ENCODE results near the gene IGFL4.
A peak's percentile ranks its signal among the peaks of the same experiment; 100 is the strongest.
"Not testable (repeated sequence)": the region's sequence is repeated elsewhere in the genome, so short reads cannot be mapped to it uniquely, and the experiment has no call there.

IGFL4 gene

DNA sequence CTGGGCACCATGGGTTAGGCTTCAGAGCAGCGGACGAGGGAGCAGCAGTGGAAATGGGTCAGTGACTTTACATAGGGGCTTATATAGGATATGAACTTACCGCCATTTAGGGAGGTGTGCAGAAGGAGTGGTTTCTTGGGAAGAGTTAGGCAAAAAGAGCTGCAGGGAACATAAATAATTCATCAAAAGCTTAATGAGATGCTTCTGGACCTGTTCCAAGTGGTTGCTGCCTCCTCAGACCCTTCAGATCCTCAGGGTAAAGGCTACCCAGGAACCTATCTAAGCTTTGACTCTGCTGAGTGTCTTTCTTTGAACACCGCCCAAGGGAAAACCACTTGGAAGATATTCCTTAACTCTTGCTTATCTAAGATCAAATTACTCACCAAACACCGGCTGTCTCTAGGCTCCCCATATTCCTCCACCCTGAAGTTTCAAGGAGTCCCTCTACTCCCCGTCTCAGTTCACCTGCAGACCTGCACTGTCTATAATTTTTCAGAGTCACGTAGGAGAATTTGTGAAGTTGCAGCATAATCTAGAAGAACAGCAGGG, at the start of gene IGFL4:
Gene IGFL4, minus strand, starts transcription at position 51 of the 549 bp plus-strand sequence. Its CDS starts 40 bp downstream, at position 11.
- no peaks in the 10 kb centered on the region for H3K36me3 ChIP-seq (ENCODE audit: control insufficient read depth in 2 of 2, insufficient read depth in 2 of 2, low read length in 2 of 2)
- no peaks in the 10 kb centered on the region for H3K9me3 ChIP-seq (ENCODE audit: control insufficient read depth in 2 of 2, low read length in 2 of 2)
- no peaks in the 10 kb centered on the region for H3K4me1 ChIP-seq (ENCODE audit: control insufficient read depth, insufficient read depth, low read length)
- H3K9ac ChIP-seq (ENCODE audit: low read length in 2 of 2), result no peak within 1 kb of the TSS
- peaks cover 17 to 21% of the 10 kb centered on the region in 2 donors for H3K27me3 ChIP-seq (ENCODE audit: control insufficient read depth in 1 of 2, insufficient read depth in 2 of 2, low read length in 2 of 2)
- H3K4me3 ChIP-seq (ENCODE audit: low read length in 2 of 2), result no peak within 1 kb of the TSS
- no peak within 1 kb of the TSS for H3K27ac ChIP-seq (ENCODE audit: low read length)

GRCh38 chr19:46090444-46090843, 49.6 kb upstream of the IGFL4 start:
- H3K36me3 ChIP-seq (ENCODE audit: control insufficient read depth in 2 of 2, insufficient read depth in 2 of 2, low read length in 2 of 2), result no peaks in the 10 kb centered on the region
- H3K4me3 ChIP-seq (ENCODE audit: low read length in 2 of 2), result no peak overlapping the region
- H3K9me3 ChIP-seq (ENCODE audit: control insufficient read depth in 2 of 2, low read length in 2 of 2), result peaks cover 1 to 10% of the 10 kb centered on the region in 2 donors
- no peak overlapping the region for H3K9ac ChIP-seq (ENCODE audit: low read length in 2 of 2)
- no peaks in the 10 kb centered on the region for H3K27me3 ChIP-seq (ENCODE audit: control insufficient read depth in 1 of 2, insufficient read depth in 2 of 2, low read length in 2 of 2)
- no peaks in the 10 kb centered on the region for H3K4me1 ChIP-seq (ENCODE audit: control insufficient read depth, insufficient read depth, low read length)
- no peak overlapping the region for H3K27ac ChIP-seq (ENCODE audit: low read length)

- no peaks in the 10 kb centered on the region for H3K27me3 ChIP-seq (ENCODE audit: control insufficient read depth in 1 of 2, insufficient read depth in 2 of 2, low read length in 2 of 2)
- H3K9ac ChIP-seq (ENCODE audit: low read length in 2 of 2), result no peak overlapping the region
- H3K9me3 ChIP-seq (ENCODE audit: control insufficient read depth in 2 of 2, low read length in 2 of 2), result peaks cover 1 to 10% of the 10 kb centered on the region in 2 donors
- H3K27ac ChIP-seq (ENCODE audit: low read length), result no peak overlapping the region
- no peak overlapping the region for H3K4me3 ChIP-seq (ENCODE audit: low read length in 2 of 2)
- no peaks in the 10 kb centered on the region for H3K4me1 ChIP-seq (ENCODE audit: control insufficient read depth, insufficient read depth, low read length)
- H3K36me3 ChIP-seq (ENCODE audit: control insufficient read depth in 2 of 2, insufficient read depth in 2 of 2, low read length in 2 of 2), result no peaks in the 10 kb centered on the region
Observed at GRCh38 chr19:46089432-46089831, 48.6 kb upstream of the IGFL4 start.

DNA sequence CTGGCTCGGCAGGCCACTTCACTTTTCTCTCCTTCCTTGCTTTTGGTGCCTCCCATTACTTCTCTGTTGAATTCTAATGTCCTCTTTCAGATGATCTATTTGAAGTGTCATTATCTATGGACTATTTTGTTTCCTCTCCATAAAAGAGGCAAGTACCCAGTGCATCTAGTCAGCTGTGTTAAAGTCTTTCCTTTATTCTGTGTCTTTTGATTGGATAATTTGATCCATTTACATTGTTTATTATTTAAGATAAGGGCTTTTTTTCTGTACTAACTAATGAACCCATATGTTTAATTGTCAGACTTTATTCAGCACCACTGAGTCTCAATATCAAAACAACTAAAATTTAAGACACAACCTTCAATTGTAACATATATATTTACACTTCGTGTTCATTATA, 47.3 kb upstream of the IGFL4 start:
- Histone ChIP-seq H3K27me3 (ENCODE audit: control insufficient read depth in 1 of 2, insufficient read depth in 2 of 2, low read length in 2 of 2) (no peaks in the 10 kb centered on the region), H3K9ac (ENCODE audit: low read length in 2 of 2) (no peak overlapping the region), H3K36me3 (ENCODE audit: control insufficient read depth in 2 of 2, insufficient read depth in 2 of 2, low read length in 2 of 2) (no peaks in the 10 kb centered on the region), H3K27ac (ENCODE audit: low read length) (no peak overlapping the region), H3K9me3 (ENCODE audit: control insufficient read depth in 2 of 2, low read length in 2 of 2) (peaks cover 1 to 10% of the 10 kb centered on the region in 2 donors), H3K4me3 (ENCODE audit: low read length in 2 of 2) (no peak overlapping the region), H3K4me1 (ENCODE audit: control insufficient read depth, insufficient read depth, low read length) (no peaks in the 10 kb centered on the region)

DNA sequence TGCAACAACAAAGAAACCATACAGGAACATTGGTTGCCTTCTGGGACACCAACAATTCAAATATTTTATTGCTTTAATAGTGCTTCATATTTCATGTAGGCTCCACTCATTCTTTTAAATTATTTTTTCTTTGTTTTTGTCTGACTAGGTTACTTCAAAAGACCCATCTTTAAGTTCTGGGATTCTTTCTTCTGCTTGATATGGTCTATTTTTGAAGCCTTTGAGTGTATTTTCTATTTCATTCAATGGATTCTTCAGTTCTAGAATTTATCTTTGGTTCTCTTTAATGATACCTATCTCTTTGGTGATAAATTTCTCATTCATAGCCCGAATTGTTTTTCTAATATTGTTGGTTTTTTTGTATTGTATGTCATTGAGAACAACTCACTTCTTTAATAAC, 45.1 kb upstream of the IGFL4 start:
- Histone ChIP-seq H3K36me3 (ENCODE audit: control insufficient read depth in 2 of 2, insufficient read depth in 2 of 2, low read length in 2 of 2) (no peaks in the 10 kb centered on the region), H3K4me1 (ENCODE audit: control insufficient read depth, insufficient read depth, low read length) (no peaks in the 10 kb centered on the region), H3K27ac (ENCODE audit: low read length) (no peak overlapping the region), H3K9me3 (ENCODE audit: control insufficient read depth in 2 of 2, low read length in 2 of 2) (peaks cover 1 to 10% of the 10 kb centered on the region in 2 donors), H3K9ac (ENCODE audit: low read length in 2 of 2) (no peak overlapping the region), H3K4me3 (ENCODE audit: low read length in 2 of 2) (no peak overlapping the region), H3K27me3 (ENCODE audit: control insufficient read depth in 1 of 2, insufficient read depth in 2 of 2, low read length in 2 of 2) (peaks cover 0 to under 1% of the 10 kb centered on the region in 2 donors)

DNA sequence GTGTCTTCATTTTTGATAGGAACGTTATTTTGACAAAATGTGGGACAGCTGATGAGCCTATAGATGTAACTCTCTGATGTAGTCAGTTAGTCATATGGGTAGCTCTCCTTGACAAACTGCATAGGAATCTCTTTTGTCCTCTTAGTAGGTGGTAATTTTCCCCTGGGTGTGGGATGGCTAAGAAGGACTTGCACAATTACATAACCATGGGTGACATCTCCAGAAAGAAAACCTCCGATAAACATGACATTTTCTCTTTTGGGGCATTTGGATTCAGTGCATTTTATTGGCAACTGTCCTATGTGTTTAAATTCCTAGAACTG, 41.9 kb upstream of the IGFL4 start:
- Histone ChIP-seq H3K27ac (ENCODE audit: low read length) (no peak overlapping the region), H3K9ac (ENCODE audit: low read length in 2 of 2) (no peak overlapping the region), H3K4me3 (ENCODE audit: low read length in 2 of 2) (no peak overlapping the region), H3K9me3 (ENCODE audit: control insufficient read depth in 2 of 2, low read length in 2 of 2) (peaks cover 0 to 14% of the 10 kb centered on the region in 2 donors), H3K27me3 (ENCODE audit: control insufficient read depth in 1 of 2, insufficient read depth in 2 of 2, low read length in 2 of 2) (peaks cover 10 to 13% of the 10 kb centered on the region in 2 donors), H3K4me1 (ENCODE audit: control insufficient read depth, insufficient read depth, low read length) (peaks cover 2% of the 10 kb centered on the region), H3K36me3 (ENCODE audit: control insufficient read depth in 2 of 2, insufficient read depth in 2 of 2, low read length in 2 of 2) (no peaks in the 10 kb centered on the region)

GRCh38 chr19:46081928-46082727, 41.3 kb upstream of the IGFL4 start:
- H3K4me3 ChIP-seq (ENCODE audit: low read length in 2 of 2), result no peak overlapping the region
- no peaks in the 10 kb centered on the region for H3K36me3 ChIP-seq (ENCODE audit: control insufficient read depth in 2 of 2, insufficient read depth in 2 of 2, low read length in 2 of 2)
- H3K9me3 ChIP-seq (ENCODE audit: control insufficient read depth in 2 of 2, low read length in 2 of 2), result peaks cover 0 to 11% of the 10 kb centered on the region in 2 donors
- no peak overlapping the region for H3K27ac ChIP-seq (ENCODE audit: low read length)
- H3K9ac ChIP-seq (ENCODE audit: low read length in 2 of 2), result no peak overlapping the region
- peaks cover 6% of the 10 kb centered on the region for H3K4me1 ChIP-seq (ENCODE audit: control insufficient read depth, insufficient read depth, low read length)
- peaks cover 15 to 18% of the 10 kb centered on the region in 2 donors for H3K27me3 ChIP-seq (ENCODE audit: control insufficient read depth in 1 of 2, insufficient read depth in 2 of 2, low read length in 2 of 2)

GRCh38 chr19:46080561-46080960, 39.8 kb upstream of the IGFL4 start:
- no peak overlapping the region for H3K4me3 ChIP-seq (ENCODE audit: low read length in 2 of 2)
- no peak overlapping the region for H3K27ac ChIP-seq (ENCODE audit: low read length)
- no peak overlapping the region for H3K9ac ChIP-seq (ENCODE audit: low read length in 2 of 2)
- H3K36me3 ChIP-seq (ENCODE audit: control insufficient read depth in 2 of 2, insufficient read depth in 2 of 2, low read length in 2 of 2), result no peaks in the 10 kb centered on the region
- H3K27me3 ChIP-seq (ENCODE audit: control insufficient read depth in 1 of 2, insufficient read depth in 2 of 2, low read length in 2 of 2), result peaks cover 25 to 27% of the 10 kb centered on the region in 2 donors
- peaks cover 8% of the 10 kb centered on the region for H3K4me1 ChIP-seq (ENCODE audit: control insufficient read depth, insufficient read depth, low read length)
- H3K9me3 ChIP-seq (ENCODE audit: control insufficient read depth in 2 of 2, low read length in 2 of 2), result peaks cover 0 to 6% of the 10 kb centered on the region in 2 donors

- H3K4me1 ChIP-seq (ENCODE audit: control insufficient read depth, insufficient read depth, low read length), result peaks cover 8% of the 10 kb centered on the region
- peaks cover 0 to 6% of the 10 kb centered on the region in 2 donors for H3K9me3 ChIP-seq (ENCODE audit: control insufficient read depth in 2 of 2, low read length in 2 of 2)
- H3K4me3 ChIP-seq (ENCODE audit: low read length in 2 of 2), result peak overlapping the region in 1 of 2 donors; percentile 33
- peaks cover 27 to 30% of the 10 kb centered on the region in 2 donors for H3K27me3 ChIP-seq (ENCODE audit: control insufficient read depth in 1 of 2, insufficient read depth in 2 of 2, low read length in 2 of 2)
- H3K27ac ChIP-seq (ENCODE audit: low read length), result no peak overlapping the region
- no peaks in the 10 kb centered on the region for H3K36me3 ChIP-seq (ENCODE audit: control insufficient read depth in 2 of 2, insufficient read depth in 2 of 2, low read length in 2 of 2)
- no peak overlapping the region for H3K9ac ChIP-seq (ENCODE audit: low read length in 2 of 2)
Observed at GRCh38 chr19:46079576-46079975, 38.8 kb upstream of the IGFL4 start.

GRCh38 chr19:46078573-46079332, 38.0 kb upstream of the IGFL4 start:
- not testable (repeated sequence) for H3K4me1 ChIP-seq (ENCODE audit: control insufficient read depth, insufficient read depth, low read length); H3K9me3 ChIP-seq (ENCODE audit: control insufficient read depth in 2 of 2, low read length in 2 of 2); H3K9ac ChIP-seq (ENCODE audit: low read length in 2 of 2); H3K36me3 ChIP-seq (ENCODE audit: control insufficient read depth in 2 of 2, insufficient read depth in 2 of 2, low read length in 2 of 2)
- peaks cover 27 to 32% of the 10 kb centered on the region in 2 donors for H3K27me3 ChIP-seq (ENCODE audit: control insufficient read depth in 1 of 2, insufficient read depth in 2 of 2, low read length in 2 of 2)
- H3K4me3 ChIP-seq (ENCODE audit: low read length in 2 of 2), result peak overlapping the region; percentile 33 to 40
- H3K27ac ChIP-seq (ENCODE audit: low read length), result peak overlapping the region; percentile 41
